ENCODE results near the gene TP53I11.
A peak's percentile ranks its signal among the peaks of the same experiment; 100 is the strongest.

TP53I11 gene

DNA sequence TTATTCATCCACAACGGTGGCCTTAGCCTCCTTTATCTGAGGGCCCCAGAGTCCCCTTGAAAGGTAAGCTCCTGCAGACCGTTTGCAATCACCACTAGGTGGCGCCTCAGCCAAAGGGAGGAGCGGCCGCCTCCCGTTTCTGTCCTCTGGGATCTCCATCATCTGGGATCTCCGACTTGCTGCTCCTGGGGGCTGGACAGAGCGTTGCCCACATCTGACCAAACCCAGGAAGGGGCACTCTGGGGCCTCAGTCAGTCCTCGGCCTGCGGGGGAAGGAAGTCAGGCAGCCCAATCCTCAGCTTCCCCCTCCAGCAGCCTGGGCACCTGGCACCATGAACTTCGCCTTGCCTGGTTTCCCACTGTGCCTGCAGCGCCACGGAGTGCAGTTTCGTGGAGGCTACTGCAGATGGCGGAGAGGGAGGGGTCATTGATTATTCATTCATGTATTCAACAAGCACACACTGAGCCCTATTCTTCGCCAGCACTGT lies 23.5 kb downstream of the TP53I11 start:
- Histone ChIP-seq H3K27me3 (ENCODE audit: insufficient read depth, low read depth, severe bottlenecking) (no peaks in the 10 kb centered on the region), H3K36me3 (no peaks in the 10 kb centered on the region), H3K9me3 (ENCODE audit: severe bottlenecking) (no peaks in the 10 kb centered on the region), H3K4me3 (ENCODE audit: low read depth, low read length) (no peak overlapping the region), H3K27ac (no peak overlapping the region)
- peak; percentile 86 for TF ChIP-seq CTCF (IDR thresholded peaks at IDR 0.05; ENCODE audit: low read depth, low read length)
- peak; percentile 84 for DNase-seq

DNA sequence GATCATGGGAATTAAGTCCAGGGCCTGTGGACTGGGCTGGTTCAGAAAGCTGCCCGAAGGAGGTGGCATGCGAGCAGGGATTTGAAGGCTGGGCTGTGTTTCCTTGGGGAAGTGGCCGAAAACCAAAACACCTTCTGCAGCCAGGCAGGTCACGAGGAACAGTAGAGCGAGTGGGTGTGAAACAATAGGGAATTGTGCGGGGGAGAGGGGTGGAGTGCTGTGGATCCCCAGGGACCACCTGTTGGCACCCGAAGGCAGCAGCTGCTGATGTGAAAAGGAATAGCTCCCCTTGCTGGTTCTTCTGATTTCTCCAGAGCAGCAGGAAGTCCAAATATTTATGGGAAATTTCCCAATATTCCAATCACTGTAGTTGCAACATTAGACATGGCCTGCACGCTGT lies 24.6 kb downstream of the TP53I11 start:
- no peak overlapping the region for H3K4me3 ChIP-seq (ENCODE audit: low read depth, low read length)
- no peaks in the 10 kb centered on the region for H3K36me3 ChIP-seq
- no peak for DNase-seq
- TF ChIP-seq CTCF (IDR thresholded peaks at IDR 0.05; ENCODE audit: low read depth, low read length), result no peak
- H3K9me3 ChIP-seq (ENCODE audit: severe bottlenecking), result no peaks in the 10 kb centered on the region
- no peak overlapping the region for H3K27ac ChIP-seq
- H3K27me3 ChIP-seq (ENCODE audit: insufficient read depth, low read depth, severe bottlenecking), result no peaks in the 10 kb centered on the region

GRCh38 chr11:44923806-44924205 lies 26.9 kb downstream of the TP53I11 start:
- Histone ChIP-seq H3K9me3 (ENCODE audit: severe bottlenecking) (no peaks in the 10 kb centered on the region), H3K36me3 (no peaks in the 10 kb centered on the region), H3K4me3 (ENCODE audit: low read depth, low read length) (no peak overlapping the region), H3K27me3 (ENCODE audit: insufficient read depth, low read depth, severe bottlenecking) (no peaks in the 10 kb centered on the region), H3K27ac (no peak overlapping the region)
- TF ChIP-seq CTCF (IDR thresholded peaks at IDR 0.05; ENCODE audit: low read depth, low read length), result no peak
- DNase-seq, result no peak

DNA sequence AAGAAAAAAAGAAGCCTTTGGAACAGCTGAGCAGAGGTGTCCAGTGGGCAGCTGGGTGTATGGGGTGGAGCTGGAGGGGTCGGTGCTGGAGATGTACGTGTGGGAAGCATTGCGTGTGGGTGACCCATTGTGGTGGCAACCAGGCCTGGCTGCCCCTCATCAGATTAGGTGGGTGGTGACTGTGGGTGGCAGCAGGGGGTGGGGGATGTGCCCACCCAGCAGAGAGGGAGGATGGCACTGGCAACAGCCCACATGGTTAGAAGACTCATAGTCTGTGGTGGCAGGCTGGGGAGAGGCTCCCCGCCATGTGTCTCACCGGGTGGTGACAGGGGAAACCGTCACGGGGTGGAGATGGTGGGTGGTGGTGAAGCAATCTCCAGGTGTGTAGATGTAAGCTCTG lies 27.6 kb downstream of the TP53I11 start:
- Histone ChIP-seq H3K36me3 (no peaks in the 10 kb centered on the region), H3K27ac (no peak overlapping the region), H3K4me3 (ENCODE audit: low read depth, low read length) (no peak overlapping the region), H3K27me3 (ENCODE audit: insufficient read depth, low read depth, severe bottlenecking) (no peaks in the 10 kb centered on the region), H3K9me3 (ENCODE audit: severe bottlenecking) (no peaks in the 10 kb centered on the region)
- no peak for TF ChIP-seq CTCF (IDR thresholded peaks at IDR 0.05; ENCODE audit: low read depth, low read length)
- DNase-seq, result no peak

- Histone ChIP-seq H3K36me3 (no peaks in the 10 kb centered on the region), H3K4me3 (ENCODE audit: low read depth, low read length) (no peak overlapping the region), H3K9me3 (ENCODE audit: severe bottlenecking) (no peaks in the 10 kb centered on the region), H3K27me3 (ENCODE audit: insufficient read depth, low read depth, severe bottlenecking) (no peaks in the 10 kb centered on the region), H3K27ac (no peak overlapping the region)
- no peak for DNase-seq
- no peak for TF ChIP-seq CTCF (IDR thresholded peaks at IDR 0.05; ENCODE audit: low read depth, low read length)
Observed at GRCh38 chr11:44920451-44920850, 30.2 kb downstream of the TP53I11 start.

GRCh38 chr11:44917741-44918140 lies 32.9 kb downstream of the TP53I11 start:
- H3K27me3 ChIP-seq (ENCODE audit: insufficient read depth, low read depth, severe bottlenecking), result no peaks in the 10 kb centered on the region
- H3K36me3 ChIP-seq, result no peaks in the 10 kb centered on the region
- no peak for TF ChIP-seq CTCF (IDR thresholded peaks at IDR 0.05; ENCODE audit: low read depth, low read length)
- DNase-seq, result no peak
- no peak overlapping the region for H3K27ac ChIP-seq
- no peak overlapping the region for H3K4me3 ChIP-seq (ENCODE audit: low read depth, low read length)
- no peaks in the 10 kb centered on the region for H3K9me3 ChIP-seq (ENCODE audit: severe bottlenecking)

Measured in WERI-Rb-1 (cell line).